GM18907 (cell line): ENCODE data around the gene ECE2.

Experiments
- ATAC-seq: cut with Tn5 transposase; IDR thresholded peaks from one replicate; pipeline ENCODE4 v1.9.1; 2021; ENCODE audit warnings: mild to moderate bottlenecking, moderate library complexity; ENCODE audit not compliant: unreplicated experiment

The ECE2 gene

DNA sequence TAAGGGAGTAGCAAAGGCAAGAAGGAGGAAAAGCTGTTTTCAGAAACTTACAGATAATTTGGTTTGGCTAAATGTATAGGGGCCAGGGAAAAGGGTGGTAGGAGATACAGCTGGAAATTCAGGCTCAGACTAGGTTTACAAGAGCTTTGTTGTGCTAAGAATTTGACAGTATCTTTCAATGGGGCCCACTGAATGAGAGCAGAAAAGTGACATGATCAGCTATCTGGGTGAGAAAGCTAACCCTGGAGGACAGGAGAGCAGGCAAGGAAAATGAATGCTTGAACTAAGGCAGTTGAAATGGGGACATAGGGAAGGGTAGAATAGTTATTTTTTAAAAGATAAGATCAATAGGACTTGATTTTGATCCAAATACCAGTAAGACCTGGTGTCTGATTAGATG, 35.8 kb downstream of the ECE2 start:
- ATAC-seq, result no peak

DNA sequence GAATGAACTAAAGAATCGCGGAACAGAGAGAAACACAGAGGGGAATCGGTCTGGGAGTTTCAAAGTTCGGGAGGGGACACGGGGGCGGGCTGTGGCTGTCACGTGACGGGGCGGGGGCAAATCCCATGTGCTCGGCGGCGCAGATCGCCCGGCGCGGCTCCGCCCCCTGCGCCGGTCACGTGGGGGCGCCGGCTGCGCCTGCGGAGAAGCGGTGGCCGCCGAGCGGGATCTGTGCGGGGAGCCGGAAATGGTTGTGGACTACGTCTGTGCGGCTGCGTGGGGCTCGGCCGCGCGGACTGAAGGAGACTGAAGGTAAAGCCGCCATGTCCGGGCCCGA, 38.5 kb downstream of the ECE2 start, which contains the start of gene EIF4G1:
EIF4G1 (plus strand) TSS at position 244 of the 337 bp plus-strand sequence. CDS start 1,191 bp downstream, outside the sequence.
- ATAC-seq, result peak; percentile 80

DNA sequence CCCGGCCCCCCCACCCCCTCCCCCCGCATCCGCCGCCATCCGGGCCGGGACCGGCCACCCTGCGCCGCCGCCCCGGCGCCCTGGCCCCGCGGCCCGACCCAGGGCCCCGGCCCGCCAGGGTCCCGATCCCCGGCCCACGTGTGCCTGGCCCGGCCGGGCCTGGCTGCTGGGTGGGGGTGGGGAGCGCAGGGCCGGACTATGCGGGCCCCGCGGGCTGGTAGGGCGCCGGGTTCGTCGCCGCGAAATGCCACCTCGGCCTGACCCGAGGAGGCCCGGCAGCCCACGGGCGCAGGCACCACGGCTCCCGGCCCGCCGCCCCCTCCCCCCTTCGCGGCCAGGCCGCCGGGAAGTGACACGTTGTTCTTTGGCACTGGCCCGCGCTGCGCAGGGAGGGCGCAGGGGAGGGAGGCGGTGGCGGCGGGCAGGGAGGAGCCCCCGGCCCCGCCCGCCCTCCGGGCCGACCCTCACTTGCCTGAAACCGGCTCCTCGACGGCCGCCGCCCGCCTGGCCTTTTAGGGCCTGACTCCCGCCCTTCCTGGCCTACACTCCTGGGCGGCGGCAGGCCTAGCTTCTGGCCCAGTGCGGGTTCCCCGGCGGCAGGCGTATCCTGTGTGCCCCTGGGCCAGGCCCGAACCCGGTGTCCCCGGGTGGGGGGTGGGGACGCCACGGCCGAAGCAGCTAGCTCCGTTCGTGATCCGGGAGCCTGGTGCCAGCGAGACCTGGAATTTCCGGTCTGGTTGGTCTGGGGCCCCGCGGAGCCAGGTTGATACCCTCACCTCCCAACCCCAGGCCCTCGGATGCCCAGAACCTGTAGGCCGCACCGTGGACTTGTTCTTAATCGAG, 39.1 kb downstream of the ECE2 start:
- peak; percentile 42 for ATAC-seq

DNA sequence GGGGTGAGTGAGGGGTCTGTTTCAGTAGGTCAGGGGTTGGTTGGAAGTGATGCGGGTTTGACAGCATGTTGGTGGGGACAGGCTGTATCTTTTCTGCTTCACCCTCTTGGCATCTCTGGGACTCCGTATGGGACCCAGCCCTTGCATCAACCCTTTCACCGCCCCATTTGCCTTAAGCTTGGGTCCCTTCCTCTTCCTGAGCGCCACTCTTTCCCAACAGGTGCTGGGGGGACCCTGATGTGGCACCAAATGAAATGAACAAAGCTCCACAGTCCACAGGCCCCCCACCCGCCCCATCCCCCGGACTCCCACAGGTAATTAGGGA, 39.7 kb downstream of the ECE2 start:
- ATAC-seq, result no peak

DNA sequence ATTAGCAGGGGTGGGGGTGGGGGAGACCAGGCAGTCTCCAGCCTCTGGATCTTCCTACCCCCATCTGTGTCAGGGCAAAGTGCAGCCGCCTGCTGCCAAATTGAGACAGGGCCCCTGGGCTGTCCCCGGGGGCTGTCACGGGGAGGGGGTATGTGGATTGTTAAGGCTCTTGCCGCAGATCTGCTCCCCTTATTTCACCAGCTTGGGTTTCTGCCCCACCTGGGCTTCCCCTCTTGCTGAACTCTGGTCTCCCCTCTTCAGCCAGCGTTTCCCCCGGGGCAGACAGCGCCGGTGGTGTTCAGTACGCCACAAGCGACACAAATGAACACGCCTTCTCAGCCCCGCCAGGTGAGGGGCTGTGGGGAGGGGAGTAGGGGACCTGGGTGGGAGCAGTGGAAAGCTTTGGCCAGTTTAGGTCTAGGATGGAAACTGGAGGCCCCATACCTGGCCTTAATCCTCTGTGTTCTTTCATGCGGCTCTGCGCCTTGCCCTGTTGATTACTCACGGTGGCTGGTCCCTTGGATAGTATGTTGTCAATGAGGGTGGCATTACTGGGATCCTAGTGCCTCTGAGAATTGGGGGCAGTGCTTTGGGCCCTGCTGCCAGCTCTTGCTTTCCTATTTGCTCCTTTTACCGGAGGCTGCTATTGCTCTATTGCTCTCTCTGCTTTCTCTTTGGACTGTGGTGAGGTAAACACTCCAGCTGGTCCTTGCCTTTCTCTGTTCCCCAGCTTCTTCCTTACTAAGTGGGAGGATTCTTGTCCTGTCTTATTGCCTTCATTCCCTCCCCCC, 40.2 kb downstream of the ECE2 start:
- ATAC-seq, result no peak

DNA sequence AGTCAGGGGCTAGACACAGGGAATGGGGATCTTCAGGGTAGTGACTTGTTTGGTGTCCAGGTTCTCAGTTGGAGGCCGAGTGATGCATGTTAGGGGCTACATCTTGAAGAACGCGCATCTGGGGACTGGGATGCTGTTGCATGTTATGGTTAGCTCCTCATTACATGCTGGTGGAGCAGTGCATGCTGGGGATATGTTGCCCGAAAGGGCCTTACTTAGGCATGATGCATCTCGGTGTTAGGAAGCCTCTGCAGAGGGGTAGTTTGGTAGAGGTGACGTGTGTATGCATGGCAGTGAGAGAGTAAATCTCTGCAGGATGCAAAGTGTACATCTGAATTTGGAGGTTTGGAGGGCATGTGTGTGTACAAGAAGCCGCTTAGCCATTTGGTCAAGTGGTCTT, 41.0 kb downstream of the ECE2 start:
- ATAC-seq, result no peak

DNA sequence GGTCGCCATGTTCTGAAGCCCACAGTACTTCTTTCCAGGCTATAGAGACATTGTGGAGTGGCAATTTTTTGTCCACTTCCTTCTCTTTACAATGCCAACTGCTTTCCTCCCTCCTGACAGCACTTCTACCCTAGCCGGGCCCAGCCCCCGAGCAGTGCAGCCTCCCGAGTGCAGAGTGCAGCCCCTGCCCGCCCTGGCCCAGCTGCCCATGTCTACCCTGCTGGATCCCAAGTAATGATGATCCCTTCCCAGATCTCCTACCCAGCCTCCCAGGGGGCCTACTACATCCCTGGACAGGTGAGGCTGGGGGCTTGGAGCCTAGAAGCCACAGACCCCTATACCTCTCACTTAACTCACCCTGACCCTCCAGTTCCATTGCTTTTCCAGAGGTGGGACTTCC, 41.4 kb downstream of the ECE2 start:
- ATAC-seq, result no peak

DNA sequence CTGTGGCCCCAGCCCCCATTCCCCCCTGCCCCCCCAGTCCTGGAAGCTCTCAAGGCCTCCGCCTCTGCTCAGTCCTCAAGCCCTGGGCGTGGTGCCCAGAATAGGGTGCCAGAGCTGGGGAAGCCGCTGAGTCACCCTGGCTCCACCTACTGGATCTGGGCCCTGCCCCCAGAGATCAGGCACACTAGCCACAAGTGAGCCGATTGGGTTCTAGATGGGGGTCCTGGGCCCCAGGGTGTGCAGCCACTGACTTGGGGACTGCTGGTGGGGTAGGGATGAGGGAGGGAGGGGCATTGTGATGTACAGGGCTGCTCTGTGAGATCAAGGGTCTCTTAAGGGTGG, 44.3 kb downstream of the ECE2 start:
- no peak for ATAC-seq

DNA sequence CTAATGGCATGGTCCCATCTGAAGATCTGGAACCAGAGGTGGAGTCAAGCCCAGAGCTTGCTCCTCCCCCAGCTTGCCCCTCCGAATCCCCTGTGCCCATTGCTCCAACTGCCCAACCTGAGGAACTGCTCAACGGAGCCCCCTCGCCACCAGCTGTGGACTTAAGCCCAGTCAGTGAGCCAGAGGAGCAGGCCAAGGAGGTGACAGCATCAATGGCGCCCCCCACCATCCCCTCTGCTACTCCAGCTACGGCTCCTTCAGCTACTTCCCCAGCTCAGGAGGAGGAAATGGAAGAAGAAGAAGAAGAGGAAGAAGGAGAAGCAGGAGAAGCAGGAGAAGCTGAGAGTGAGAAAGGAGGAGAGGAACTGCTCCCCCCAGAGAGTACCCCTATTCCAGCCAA, 45.8 kb downstream of the ECE2 start:
- ATAC-seq, result no peak

DNA sequence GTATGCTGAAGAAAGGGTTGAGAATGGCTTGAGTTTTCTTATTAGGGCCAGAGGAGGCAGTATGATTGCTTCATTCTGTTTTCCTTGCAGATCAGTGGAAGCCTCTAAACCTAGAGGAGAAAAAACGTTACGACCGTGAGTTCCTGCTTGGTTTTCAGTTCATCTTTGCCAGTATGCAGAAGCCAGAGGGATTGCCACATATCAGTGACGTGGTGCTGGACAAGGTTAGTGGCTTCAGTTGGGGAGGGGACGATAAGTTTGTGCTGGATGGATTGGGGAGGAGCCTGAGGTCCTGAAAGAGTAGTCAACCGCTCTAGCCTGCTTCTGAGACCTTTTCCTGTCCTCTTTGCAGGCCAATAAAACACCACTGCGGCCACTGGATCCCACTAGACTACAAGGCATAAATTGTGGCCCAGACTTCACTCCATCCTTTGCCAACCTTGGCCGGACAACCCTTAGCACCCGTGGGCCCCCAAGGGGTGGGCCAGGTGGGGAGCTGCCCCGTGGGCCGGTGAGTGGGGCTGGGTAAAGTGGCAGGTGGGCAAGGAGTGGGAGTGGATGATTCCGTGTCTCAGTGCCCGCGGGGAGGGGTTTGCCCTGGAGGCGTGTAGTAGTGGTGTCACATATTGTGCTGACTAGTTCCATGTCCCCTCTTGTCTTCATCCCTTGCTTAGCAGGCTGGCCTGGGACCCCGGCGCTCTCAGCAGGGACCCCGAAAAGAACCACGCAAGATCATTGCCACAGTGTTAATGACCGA, 47.1 kb downstream of the ECE2 start:
- ATAC-seq, result no peak

DNA sequence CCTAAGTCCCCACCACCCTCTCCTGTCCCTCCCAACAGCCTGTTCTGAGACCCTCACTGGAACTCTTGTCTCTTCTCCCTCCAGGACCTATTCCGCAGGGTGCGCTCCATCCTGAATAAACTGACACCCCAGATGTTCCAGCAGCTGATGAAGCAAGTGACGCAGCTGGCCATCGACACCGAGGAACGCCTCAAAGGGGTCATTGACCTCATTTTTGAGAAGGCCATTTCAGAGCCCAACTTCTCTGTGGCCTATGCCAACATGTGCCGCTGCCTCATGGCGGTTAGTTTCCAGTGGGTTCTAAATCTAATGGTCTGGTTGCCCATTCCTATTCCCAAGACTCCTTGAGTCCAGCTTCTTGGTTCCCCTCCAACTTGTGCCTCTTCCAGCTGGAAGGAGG, 47.9 kb downstream of the ECE2 start:
- ATAC-seq, result no peak

DNA sequence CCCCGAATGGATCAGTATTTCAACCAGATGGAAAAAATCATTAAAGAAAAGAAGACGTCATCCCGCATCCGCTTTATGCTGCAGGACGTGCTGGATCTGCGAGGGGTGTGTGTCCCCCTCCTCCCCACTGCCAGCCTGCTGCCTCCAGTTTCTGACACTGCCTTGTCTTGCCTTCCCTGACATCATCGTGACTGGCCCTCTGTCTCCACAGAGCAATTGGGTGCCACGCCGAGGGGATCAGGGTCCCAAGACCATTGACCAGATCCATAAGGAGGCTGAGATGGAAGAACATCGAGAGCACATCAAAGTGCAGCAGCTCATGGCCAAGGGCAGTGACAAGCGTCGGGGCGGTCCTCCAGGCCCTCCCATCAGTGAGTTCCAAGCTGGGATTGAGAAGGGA, 49.4 kb downstream of the ECE2 start:
- no peak for ATAC-seq

DNA sequence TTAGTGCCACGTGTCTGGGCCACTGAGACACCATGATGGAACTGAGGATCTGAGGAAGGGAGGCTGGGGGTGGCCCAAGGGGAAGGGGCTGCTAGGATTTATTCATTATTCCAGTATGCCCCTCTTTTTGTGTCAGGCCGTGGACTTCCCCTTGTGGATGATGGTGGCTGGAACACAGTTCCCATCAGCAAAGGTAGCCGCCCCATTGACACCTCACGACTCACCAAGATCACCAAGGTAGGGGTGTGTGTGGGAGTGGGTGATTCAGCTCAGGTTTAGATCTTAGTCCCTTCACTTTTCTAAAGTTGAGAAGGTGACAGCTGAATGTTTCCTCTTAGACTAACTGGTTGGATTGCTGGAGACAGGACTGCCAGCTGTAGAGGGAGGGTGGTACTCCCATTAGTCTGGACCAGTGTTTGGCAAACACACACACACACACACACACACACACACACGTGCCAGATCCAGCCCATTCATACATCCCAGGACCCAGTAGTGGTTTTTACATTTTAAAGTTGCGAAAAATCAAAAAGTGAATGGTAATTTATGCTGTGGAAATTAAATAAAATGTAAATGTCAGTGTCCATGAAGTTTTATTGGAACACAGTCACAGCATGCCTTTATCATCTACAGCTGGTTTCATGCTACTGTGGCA, 50.0 kb downstream of the ECE2 start:
- ATAC-seq, result no peak

DNA sequence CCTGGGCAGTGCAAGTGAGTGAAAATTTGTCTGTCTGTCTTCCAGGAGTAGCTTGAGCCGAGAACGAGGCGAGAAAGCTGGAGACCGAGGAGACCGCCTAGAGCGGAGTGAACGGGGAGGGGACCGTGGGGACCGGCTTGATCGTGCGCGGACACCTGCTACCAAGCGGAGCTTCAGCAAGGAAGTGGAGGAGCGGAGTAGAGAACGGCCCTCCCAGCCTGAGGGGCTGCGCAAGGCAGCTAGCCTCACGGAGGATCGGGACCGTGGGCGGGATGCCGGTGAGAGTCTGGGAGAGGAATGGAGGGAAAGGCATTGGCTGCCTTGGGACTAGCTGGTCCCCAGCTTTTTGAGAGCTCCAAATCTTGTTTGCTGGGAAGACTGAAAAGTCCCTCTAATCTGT, 51.3 kb downstream of the ECE2 start:
- no peak for ATAC-seq

DNA sequence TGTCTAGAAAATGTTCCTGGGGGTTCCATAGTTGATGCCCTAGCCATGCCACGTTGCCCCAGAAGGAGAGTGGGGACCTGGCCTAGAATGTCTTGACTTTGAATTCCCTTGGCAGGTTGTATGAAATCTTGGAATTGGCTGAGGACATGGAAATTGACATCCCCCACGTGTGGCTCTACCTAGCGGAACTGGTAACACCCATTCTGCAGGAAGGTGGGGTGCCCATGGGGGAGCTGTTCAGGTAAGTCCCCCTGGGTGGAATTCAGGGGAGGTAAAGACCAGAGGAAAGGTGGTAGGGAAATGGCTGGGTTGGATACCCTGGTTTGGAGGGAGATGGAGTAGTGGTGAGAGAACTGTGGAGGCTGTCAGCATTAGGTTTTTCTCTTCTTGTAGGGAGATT, 52.7 kb downstream of the ECE2 start:
- no peak for ATAC-seq

DNA sequence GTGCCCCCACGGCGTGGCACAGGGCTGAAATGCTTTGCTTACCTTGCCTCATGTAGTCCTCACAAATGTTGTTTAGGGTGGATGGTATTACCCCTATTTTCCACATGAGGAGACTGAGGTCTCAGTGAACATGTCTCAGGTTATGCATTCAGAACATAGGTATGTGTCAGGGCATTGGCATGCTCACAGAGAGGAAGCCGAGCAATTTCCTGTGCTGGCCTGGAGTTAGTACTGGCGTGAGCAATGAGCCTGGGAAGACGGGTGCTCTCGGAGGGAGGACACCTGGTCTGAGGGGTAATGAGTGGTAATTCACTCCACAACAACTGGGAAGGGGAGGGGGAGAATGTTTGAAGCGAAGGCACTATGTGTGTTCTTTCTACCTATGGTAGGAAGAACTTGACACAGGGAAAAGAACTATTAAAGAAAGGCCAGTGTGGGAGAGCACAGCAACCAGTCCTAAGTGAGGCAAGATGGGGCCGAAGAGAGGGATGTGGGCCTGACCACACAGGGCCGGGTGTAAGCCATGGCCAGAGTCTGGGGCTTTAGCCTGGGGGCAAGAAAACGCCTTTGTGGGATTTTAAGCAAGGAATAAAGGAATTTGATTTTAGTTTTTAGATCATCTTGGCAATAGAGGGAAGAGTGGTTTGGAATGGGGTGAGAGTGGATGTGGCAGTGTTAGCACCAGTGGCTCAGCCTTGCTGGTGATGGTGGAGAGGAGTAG, 56.7 kb downstream of the ECE2 start:
- ATAC-seq, result no peak

DNA sequence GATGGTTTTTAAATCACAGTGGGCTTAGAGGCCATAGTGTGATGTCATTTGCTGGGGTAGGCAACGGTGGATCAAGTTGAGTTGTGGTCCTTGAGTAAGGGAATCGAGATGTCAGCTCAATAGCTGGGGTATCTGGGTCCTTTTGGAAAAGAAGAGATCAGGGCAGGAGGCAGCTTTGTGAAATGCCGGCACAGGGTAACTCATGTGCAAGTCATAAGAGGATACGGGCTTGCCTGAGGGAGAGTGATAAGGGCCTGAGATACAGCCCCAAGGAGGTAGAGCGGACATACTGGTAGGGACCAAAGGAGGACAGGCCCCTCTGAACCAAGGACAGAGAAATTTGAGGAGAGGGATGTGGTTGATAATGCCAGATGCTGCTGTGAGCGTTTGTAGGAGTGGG, 57.4 kb downstream of the ECE2 start:
- ATAC-seq, result no peak

DNA sequence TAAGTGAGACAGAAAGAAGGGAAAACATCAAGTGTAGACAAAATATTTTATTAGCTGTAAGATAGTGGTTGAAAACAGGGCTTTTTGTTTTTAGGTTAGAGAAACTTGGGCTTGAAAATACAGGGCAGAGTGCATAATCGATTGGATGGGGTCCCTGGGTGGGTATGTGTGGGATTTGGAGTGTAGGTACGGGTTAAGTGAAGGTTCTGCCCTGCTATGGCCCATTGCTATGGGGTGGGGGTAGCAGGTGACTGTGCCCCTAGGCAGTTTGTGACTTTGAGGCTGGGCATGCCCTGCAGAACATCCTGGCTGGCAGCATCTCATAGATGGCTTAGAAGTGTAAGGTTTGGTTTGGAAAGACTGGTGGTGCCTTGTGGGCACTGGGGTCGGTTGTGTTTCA, 57.9 kb downstream of the ECE2 start:
- no peak for ATAC-seq

DNA sequence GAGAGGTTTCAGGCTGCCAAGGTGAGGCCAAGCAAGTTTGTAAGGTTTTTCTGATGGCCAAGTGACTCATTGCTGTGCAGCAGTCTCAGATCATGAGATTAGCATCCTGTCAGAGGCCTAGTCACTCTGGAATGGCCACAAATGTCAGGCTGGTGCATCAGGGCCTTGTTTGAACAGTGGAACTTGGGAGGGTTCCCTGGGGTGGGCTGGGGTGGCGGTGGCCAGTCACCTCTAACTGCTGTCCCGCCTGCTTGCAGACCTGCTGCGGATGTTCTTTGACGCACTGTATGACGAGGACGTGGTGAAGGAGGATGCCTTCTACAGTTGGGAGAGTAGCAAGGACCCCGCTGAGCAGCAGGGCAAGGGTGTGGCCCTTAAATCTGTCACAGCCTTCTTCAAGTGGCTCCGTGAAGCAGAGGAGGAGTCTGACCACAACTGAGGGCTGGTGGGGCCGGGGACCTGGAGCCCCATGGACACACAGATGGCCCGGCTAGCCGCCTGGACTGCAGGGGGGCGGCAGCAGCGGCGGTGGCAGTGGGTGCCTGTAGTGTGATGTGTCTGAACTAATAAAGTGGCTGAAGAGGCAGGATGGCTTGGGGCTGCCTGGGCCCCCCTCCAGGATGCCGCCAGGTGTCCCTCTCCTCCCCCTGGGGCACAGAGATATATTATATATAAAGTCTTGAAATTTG, 58.8 kb downstream of the ECE2 start:
- ATAC-seq, result no peak

DNA sequence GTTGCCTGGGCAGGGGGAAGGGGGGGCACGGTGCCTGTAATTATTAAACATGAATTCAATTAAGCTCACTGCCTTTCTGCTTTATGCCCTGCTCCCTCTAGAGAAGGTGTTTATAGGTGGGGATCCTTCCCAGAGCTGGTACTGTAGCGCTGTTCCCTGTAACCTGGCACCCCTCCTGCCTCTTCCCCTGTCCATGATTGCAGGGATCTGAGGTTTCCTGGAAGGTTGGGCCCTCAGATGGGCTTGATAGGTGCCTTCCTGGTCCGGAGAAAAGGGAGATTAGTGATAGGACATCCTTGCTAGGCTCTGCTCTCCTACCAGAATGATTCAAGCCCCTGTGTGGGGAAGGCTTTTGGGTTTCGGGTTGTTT, 59.5 kb downstream of the ECE2 start:
- peak; percentile 3 for ATAC-seq
